Type B pancreatic cell (in vitro differentiated cells): ENCODE measurements around the gene TMEM129. TPM values are rescaled to one million over a fixed set of nuclear protein-coding genes. Genes with fewer than 3 reads are reported as not detected.

Experiments used
- DNase-seq: peaks from one replicate; pipeline ENCODE4 v3.0.0; 2021; ENCODE audit warnings: mixed read lengths; ENCODE audit not compliant: unreplicated experiment; ENCODE audit errors: extremely low spot score
- H3K27ac Mint-ChIP-seq: 2 replicates; pipeline ENCODE4 v1.8.0; 2021; ENCODE audit warnings: mild to moderate bottlenecking, mixed read lengths
- H3K27me3 Mint-ChIP-seq: 2 replicates; pipeline ENCODE4 v1.8.0; 2021; ENCODE audit warnings: mixed read lengths
- H3K36me3 Mint-ChIP-seq: 2 replicates; pipeline ENCODE4 v1.8.0; 2021; ENCODE audit warnings: mixed read lengths
- H3K4me1 Mint-ChIP-seq: one replicate; pipeline ENCODE4 v1.8.0; 2021; ENCODE audit warnings: mixed read lengths; ENCODE audit not compliant: unreplicated experiment
- H3K4me3 Mint-ChIP-seq: 2 replicates; pipeline ENCODE4 v1.8.0; 2021; ENCODE audit warnings: mild to moderate bottlenecking, mixed read lengths
- H3K9me3 Mint-ChIP-seq: 2 replicates; pipeline ENCODE4 v1.8.0; 2021; ENCODE audit warnings: mixed read lengths
- CTCF ChIP-seq: fragments of 200-600 bp; sonication (generic); conservative IDR thresholded peaks from 2 replicates; pipeline ENCODE4 v1.5.0; 2021; ENCODE audit warnings: antibody characterized with exemption, mild to moderate bottlenecking
- total RNA-seq: library from RNA; stranded (reverse); gene quantifications from 2 replicates; pipeline ENCODE4 v1.2.1, GENCODE V29; 2021; ENCODE audit warnings: low replicate concordance

Gene TMEM129
- total RNA-seq, 1 donor from 2014 or later: 38.5 TPM

- TF ChIP-seq CTCF: no peak
- Mint-ChIP-seq H3K36me3 (no peaks in the 10 kb centered on the region), H3K27me3 (no peaks in the 10 kb centered on the region), H3K4me3 (no peak overlapping the region), H3K27ac (no peak overlapping the region), H3K9me3 (no peaks in the 10 kb centered on the region), H3K4me1 (no peaks in the 10 kb centered on the region)
- DNase-seq: no peak
These were observed 35.0 kb upstream of the TMEM129 start for GRCh38 chr4:1756079-1756478.

- TF ChIP-seq CTCF: no peak
- Mint-ChIP-seq H3K27me3 (no peaks in the 10 kb centered on the region), H3K4me1 (no peaks in the 10 kb centered on the region), H3K4me3 (no peak overlapping the region), H3K27ac (no peak overlapping the region), H3K36me3 (no peaks in the 10 kb centered on the region), H3K9me3 (no peaks in the 10 kb centered on the region)
- no peak for DNase-seq
These were observed 34.2 kb upstream of the TMEM129 start for GRCh38 chr4:1755297-1755696.

- no peak overlapping the region for H3K27ac Mint-ChIP-seq
- DNase-seq: no peak
- TF ChIP-seq CTCF: no peak
- no peaks in the 10 kb centered on the region for H3K9me3 Mint-ChIP-seq
- no peak overlapping the region for H3K4me3 Mint-ChIP-seq
- no peaks in the 10 kb centered on the region for H3K4me1 Mint-ChIP-seq
- H3K36me3 Mint-ChIP-seq: no peaks in the 10 kb centered on the region
- no peaks in the 10 kb centered on the region for H3K27me3 Mint-ChIP-seq
These were observed 33.2 kb upstream of the TMEM129 start for GRCh38 chr4:1754336-1754735.

GRCh38 chr4:1753697-1754311, 32.7 kb upstream of the TMEM129 start:
- no peaks in the 10 kb centered on the region for H3K36me3 Mint-ChIP-seq
- TF ChIP-seq CTCF: no peak
- H3K9me3 Mint-ChIP-seq: no peaks in the 10 kb centered on the region
- no peak for DNase-seq
- H3K4me3 Mint-ChIP-seq: no peak overlapping the region
- no peak overlapping the region for H3K27ac Mint-ChIP-seq
- no peaks in the 10 kb centered on the region for H3K27me3 Mint-ChIP-seq
- no peaks in the 10 kb centered on the region for H3K4me1 Mint-ChIP-seq

DNA sequence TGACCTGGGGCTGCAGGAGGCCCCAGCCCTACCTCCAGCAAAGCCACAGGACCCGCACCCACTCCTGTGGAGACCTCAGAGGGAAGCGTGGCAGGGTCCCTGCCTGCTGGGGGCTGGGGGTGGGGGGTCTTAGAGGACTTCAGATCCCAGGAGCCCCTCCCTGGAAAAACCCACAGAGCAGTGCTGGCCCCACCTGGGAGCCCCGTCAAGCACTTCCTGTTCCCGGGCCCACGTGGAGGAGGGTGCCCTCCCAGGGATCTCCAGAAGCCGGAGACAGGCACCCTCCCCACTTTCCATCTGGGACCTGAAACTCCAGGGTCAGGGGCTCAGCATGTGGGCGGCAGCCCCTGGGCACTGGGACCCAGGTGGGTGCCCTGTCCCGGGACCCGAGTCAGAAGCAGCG, 32.2 kb upstream of the TMEM129 start:
- no peak overlapping the region for H3K27ac Mint-ChIP-seq
- no peaks in the 10 kb centered on the region for H3K36me3 Mint-ChIP-seq
- no peak for TF ChIP-seq CTCF
- H3K4me1 Mint-ChIP-seq: no peaks in the 10 kb centered on the region
- no peaks in the 10 kb centered on the region for H3K9me3 Mint-ChIP-seq
- H3K4me3 Mint-ChIP-seq: no peak overlapping the region
- no peak for DNase-seq
- H3K27me3 Mint-ChIP-seq: no peaks in the 10 kb centered on the region
